HEK293T (cell line): ENCODE data around the gene G3BP1.

ENCODE experiments used
- BHLHE40 ChIP-seq: fragments of 450-650 bp; IDR thresholded peaks from 2 replicates; pipeline ENCODE4 v1.6.1; 2016; ENCODE audit warnings: mild to moderate bottlenecking, moderate library complexity, borderline replicate concordance
- CTBP1 ChIP-seq: fragments of 450-650 bp; IDR thresholded peaks from 2 replicates; pipeline ENCODE4 v1.6.1; 2016; ENCODE audit warnings: borderline replicate concordance
- ELF4 ChIP-seq: fragments of 450-650 bp; IDR thresholded peaks from 2 replicates; pipeline ENCODE4 v1.6.1; 2017; ENCODE audit warnings: antibody characterized with exemption
- FOXA1 ChIP-seq: fragments of 450-650 bp; IDR thresholded peaks from 2 replicates; pipeline ENCODE4 v1.6.1; 2016; ENCODE audit warnings: mild to moderate bottlenecking
- L3MBTL2 ChIP-seq: fragments of 450-650 bp; conservative IDR thresholded peaks from 2 replicates; pipeline ENCODE4 v1.6.1; 2016; ENCODE audit warnings: mild to moderate bottlenecking
- SP1 ChIP-seq: fragments of 450-650 bp; IDR thresholded peaks from 2 replicates; pipeline ENCODE4 v1.6.1; 2017
- SUZ12 ChIP-seq: fragments of 450-650 bp; IDR thresholded peaks from 2 replicates; pipeline ENCODE4 v1.6.1; 2016; ENCODE audit warnings: mild to moderate bottlenecking
- TARDBP ChIP-seq: fragments of 450-650 bp; IDR thresholded peaks from 2 replicates; pipeline ENCODE4 v1.6.1; 2016

DNA sequence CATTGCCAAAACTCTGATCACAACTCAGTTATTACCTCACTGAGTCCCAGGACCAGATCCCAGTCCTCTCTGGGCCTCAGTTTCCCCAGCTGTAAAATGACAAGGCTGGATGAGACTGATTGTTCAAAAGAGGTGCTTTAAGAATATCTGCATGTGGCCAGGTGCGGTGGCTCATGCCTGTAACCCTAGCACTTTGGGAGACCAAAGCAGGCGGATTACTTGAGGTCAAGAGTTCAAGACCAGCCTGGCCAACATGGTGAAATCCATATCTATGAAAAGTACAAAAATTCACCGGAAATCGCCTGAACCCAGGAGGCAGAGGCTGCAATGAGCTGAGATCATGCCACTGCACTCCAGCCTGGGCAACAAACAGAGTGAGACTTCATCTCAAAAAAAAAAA, 21.6 kb upstream of the G3BP1 start:
- TF ChIP-seq SUZ12 (no peak), ELF4 (no peak), SP1 (no peak), TARDBP (no peak), FOXA1 (no peak), BHLHE40 (no peak), L3MBTL2 (no peak), CTBP1 (no peak)
